Measurements from ENCODE around the gene KIT.
"Not testable (repeated sequence)": the region's sequence is repeated elsewhere in the genome, so short reads cannot be mapped to it uniquely, and the experiment has no call there.

The KIT gene

DNA sequence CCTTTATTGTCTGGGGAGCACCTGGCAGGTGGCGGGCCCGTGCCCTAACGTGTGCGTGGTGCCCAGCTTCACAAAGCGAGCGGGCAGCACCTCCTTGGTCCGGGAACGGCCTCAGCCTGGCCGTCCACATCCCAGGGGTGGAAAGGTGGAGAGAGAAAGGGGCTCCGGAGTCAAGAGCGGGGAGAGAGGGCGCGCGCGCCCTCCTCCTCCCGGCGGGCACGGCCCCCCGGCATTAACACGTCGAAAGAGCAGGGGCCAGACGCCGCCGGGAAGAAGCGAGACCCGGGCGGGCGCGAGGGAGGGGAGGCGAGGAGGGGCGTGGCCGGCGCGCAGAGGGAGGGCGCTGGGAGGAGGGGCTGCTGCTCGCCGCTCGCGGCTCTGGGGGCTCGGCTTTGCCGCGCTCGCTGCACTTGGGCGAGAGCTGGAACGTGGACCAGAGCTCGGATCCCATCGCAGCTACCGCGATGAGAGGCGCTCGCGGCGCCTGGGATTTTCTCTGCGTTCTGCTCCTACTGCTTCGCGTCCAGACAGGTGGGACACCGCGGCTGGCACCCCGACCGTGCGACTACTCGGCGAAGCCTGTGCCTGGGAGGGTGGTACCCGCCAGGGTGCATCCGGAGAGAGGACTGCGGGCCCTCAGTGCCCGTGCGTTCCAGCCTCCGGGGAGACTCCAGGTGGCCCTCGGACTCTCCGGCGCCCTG, at the start of gene KIT:
Gene KIT (plus strand): TSS at position 407 of the 701 bp plus-strand sequence. CDS start 58 bp downstream, at position 465.
- in situ Hi-C loops (cut with HindIII; ENCODE audit: low sequenced_read_pairs) = no loop called here

DNA sequence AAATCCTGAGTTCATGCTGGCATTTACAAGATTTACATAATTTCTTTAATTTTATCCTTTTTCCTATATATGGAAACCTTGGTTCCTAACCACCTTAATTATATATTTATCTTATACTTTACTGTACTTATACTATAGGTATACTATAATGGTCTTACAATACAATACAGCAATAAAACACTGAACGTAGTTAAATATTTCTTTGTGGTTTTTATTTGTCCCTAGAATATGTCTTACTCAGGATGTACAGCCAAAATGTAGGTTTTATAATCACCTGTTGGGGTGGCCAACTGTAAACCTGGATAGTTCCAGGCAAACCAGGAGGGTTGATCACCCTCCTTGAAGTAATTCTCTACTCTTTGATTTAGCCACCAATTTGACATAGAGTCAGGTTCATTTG, 48.4 kb upstream of the KIT start:
- in situ Hi-C loops (cut with HindIII; ENCODE audit: low sequenced_read_pairs) = no loop called here

DNA sequence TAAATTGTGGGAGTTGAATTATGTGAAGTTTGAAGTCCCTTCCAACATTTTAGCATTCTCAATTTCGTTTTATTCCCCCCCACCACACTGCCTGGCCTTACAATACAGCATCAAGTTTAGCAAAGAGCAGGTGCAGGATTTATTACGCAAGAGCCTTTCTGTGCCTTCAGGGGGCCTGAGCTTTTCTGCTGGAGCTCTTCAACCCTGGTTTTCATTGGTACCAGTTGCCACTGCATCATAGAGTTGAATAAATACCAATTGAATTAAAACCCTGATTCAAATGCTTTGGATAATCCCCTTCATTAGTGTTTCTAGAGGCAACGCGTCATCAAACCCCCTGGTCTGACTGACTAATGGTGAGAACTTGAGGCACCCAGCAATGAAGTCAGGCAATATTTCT, 43.6 kb upstream of the KIT start:
- in situ Hi-C loops (cut with HindIII; ENCODE audit: low sequenced_read_pairs) = no loop called here

DNA sequence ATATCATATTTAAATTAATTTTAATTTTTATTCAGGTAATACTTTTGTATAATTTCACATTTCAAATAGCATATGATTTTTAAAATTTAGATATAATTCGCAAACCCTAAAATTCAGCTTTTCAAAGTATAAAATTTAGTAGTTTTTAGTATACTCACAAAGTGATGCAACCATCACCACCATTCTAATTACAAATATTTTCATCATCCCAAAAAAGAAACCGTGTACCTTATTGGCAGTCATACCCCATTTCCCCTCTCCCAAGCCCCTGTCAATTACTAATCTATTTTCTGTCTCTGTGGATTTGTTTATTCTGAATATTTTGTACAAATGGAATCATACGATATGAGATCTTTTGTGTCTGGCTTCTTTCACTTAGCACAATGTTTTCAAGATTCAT, 37.0 kb upstream of the KIT start:
- in situ Hi-C loops (cut with HindIII; ENCODE audit: low sequenced_read_pairs) = no loop called here

DNA sequence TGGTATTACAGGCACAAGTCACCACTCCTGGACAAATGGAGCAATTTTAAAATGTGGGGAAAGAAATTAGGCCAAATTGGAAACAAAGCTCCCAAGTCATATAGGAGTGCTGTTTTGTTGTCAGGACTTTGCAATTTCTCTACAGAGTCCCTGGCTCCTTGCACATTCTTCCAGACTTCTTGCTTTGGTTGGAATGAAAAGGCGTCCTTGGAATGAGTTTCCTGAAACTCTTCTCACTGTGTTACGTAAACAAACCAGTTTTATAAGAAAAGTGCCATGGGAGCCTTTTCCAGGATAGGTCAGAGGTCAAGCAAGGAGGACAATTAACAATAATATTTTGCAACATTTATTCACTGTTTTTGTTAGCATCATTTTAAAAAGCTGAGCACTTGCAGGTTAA, 32.4 kb upstream of the KIT start:
- in situ Hi-C loops (cut with HindIII; ENCODE audit: low sequenced_read_pairs) = no loop called here

DNA sequence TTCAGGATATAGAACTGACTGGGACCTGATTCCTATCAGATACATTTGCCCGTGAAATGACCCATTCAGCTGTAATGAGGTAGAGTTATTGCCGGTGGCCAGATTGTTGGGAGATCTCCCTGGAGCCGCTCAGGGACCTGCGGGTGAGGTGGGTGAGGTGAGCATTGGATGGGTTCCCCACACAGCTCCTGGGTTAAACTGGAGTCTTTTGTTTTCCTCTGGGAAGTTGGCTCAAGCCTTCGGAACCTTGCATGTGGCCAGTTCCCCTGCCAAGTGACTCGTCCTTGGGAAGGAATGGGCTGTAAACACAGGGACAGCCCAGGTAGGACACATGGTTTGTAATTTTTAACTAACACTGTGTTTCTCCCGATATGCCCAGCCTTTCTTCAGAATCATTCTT, 31.6 kb upstream of the KIT start:
- in situ Hi-C loops (cut with HindIII; ENCODE audit: low sequenced_read_pairs) = no loop called here

DNA sequence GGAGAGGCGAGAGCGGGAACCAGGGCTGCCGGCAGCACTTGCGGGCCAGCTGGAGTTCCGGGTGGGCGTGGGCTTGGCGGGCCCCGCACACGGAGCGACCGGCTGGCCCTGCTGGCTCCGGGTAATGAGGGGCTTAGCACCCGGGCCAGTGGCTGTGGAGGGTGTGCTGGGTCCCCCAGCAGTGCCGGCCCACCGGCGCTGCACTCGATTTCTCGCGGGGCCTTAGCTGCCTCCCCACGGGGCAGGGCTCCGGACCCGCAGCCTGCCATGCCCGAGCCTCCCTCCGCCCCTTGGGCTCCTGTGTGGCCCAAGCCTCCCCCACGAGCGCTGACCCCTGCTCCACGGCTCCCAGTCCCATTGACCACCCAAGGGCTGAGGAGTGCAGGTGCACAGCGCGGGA, 25.2 kb upstream of the KIT start:
- in situ Hi-C loops (cut with HindIII; ENCODE audit: low sequenced_read_pairs) = no loop called here

DNA sequence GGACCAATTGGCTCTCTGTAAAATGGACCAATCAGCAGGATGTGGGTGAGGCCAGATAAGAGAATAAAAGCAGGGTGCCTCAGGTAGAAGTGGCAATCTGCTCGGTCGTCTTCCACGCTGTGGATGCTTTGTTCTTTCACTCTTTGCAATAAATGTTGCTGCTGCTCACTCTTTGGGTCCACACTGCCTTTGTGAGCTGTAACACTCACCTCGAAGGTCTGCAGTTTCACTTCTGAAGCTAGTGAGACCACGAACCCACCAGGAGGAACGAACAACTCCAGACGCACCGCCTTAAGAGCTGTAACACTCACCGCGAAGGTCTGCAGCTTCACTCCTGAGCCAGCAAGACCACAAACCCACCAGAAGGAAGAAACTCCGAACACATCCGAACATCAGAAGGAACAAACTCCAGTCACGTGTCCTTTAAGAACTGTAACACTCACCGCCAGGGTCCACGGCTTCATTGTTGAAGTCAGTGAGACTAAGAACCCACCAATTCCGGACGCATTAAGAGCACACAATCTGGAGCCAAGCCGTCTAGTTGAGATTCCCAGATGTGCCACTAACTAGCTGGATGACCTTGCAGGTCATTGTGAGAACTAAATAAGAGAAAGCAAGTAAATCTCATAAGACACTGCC, 24.5 kb upstream of the KIT start:
- in situ Hi-C loops (cut with HindIII; ENCODE audit: low sequenced_read_pairs) = not testable (repeated sequence)

DNA sequence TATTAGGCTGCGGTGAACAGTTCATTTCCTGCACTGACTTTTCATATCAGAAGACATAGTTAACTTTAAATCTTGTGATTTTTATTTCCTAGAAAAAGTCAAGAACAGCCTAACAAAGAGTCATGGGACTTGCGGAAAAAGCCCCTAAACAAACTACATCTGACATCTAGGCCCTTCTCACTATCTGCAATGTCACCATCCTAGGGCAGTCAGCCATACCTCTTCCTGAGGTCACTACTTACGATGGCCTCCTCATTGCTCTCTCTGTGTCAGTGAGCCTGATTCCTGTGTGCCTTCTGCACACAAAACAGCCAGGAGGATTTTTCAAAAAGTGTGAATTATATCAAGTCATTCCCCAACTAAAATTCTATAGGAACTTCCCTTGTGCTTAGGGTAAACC, 22.4 kb upstream of the KIT start:
- in situ Hi-C loops (cut with HindIII; ENCODE audit: low sequenced_read_pairs) = no loop called here

DNA sequence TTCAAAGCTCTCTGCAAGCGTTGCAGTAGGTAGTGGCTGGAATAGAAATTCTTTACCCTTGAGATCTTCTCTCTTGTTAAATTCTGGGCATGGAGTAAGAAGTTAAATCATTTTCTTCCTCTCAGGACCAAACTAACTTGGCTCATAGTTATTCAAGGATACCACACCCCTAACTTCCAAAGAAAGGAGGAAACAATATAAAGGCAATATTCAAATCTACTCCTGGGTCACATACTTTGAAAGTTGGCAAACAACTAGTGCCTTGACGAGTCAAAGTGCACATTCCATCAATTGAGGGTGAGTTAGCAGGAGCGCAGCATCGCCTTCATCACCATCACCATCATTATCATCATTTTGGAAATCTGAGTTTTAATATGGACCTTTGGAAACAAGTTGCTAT, 20.4 kb upstream of the KIT start:
- in situ Hi-C loops (cut with HindIII; ENCODE audit: low sequenced_read_pairs) = no loop called here

DNA sequence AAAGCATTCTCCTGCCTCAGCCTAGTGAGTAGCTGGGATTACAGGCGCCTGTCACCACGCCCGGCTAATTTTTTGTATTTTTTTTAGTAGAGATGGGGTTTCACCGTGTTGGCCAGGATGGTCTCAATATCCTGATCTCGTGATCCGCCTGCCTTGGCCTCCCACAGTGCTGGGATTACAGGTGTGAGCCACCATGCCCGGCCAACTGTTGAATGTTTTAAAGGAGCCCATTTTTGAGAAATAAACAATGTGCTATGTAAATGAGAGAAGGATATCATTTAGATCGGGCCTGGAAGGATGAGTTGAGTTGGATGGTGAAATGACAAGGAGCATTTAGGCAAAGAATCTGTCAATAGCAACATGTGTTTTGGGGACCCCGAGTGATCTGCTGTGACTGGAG, 16.7 kb upstream of the KIT start:
- in situ Hi-C loops (cut with HindIII; ENCODE audit: low sequenced_read_pairs) = not testable (repeated sequence)

DNA sequence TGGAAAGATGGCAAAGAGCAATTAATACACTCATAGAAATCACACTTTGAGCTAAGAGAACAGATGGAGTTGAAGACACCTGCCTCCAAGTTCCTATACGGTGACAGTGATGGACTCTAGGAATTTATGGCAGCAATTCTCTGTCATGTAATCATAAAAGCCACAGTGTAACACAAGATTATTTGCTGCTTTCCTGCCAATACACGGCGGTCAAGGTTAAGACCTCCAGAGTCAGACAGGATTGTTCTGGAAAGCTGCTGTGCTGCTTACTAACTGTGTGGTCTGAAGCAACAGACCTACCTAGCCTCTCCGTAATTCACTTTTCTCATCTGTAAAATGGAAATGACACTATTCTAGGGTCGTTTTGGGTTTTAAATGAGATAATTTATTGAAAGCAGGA, 14.6 kb upstream of the KIT start:
- in situ Hi-C loops (cut with HindIII; ENCODE audit: low sequenced_read_pairs) = no loop called here

DNA sequence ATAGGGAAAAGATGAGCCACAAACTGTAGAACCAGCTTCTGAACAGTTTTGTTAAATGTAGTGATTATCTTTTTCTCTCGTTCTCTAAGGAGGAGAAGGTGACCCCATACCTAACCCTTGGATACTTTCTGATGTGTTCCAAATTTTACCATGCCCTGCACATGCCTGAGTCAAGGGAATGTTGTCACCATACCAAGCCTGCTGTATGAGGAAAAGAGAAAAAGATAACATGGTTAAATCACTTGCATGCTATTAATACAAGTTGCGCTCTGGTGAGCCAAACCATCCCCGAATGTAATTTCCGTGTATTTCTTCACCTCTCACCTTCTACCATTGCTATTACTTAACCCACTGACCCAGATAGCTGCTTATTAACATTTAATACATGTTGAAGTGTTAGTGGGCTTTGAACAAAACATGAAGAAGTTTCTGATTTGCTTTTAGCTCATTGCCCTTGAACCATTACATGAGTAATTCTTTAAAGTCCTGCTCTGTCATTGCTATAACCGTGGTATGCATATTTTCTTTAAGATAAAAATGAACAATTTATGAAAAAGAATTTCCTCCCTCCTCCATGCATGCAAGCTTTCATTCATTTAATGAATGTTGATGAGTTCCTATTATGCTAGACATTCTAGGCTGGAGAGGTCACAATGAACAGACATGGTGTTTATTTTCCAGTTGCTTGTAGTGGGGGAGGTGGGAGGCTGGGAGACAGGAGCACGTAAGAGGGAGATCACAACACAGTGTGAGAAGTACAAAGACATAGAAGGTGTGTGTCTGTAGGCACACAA, 13.6 kb upstream of the KIT start:
- in situ Hi-C loops (cut with HindIII; ENCODE audit: low sequenced_read_pairs) = no loop called here

DNA sequence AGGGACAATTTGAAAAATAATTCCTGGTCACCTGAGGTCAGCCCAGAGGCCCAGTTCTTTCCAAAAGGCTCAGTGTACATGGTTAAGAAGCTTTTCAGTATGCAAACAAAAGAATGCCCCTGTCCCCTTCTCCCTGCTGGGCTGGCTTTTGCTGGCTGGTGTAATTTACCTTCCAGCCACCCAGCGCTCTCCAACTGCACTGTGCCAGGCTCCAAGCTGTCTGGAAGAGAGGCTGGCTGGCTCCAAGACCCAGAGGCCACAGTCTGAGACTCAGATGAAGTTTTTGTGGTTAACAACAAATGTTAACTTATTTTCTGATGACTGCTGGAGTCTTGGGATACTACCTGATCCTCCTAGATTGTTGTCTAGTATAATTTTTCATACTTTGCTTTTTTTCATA, 11.9 kb upstream of the KIT start:
- in situ Hi-C loops (cut with HindIII; ENCODE audit: low sequenced_read_pairs) = no loop called here

DNA sequence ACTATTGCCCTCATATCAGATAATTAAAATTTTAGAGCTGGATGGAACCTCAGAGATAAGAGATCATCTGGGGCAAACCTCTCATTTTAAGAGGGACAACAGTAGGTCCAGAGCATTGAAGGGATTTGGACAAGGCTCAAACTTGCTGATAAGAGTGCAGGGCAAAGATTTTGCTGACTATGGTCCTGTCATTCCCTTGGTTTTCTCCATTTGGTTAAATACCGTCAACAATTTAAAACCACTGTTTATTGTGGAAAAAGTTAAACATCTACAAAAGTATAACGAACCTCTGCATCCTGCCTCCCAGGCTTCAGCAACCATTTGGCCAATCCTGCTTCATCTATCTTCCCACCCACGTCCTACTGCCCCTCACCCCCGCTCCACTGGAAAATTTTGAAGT, 10.7 kb upstream of the KIT start:
- in situ Hi-C loops (cut with HindIII; ENCODE audit: low sequenced_read_pairs) = no loop called here

DNA sequence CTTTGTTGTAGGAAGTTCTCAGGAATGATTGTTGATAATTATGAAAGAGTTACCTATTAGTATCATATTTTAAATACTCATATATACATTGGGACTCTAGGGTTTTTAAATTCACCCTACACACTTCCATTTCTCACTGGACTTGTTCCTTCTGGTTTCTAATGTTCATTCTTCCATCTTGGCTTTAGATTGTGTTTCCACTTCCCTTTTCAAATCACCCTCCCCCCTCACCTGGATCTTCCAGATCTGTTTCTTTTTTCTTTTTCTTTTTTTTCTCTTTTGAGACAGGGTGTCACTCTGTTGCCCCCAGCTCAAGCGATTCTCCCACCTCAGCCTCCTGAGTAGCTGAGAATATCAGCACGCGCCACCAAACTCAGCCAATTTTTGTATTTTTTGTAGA, 6.7 kb upstream of the KIT start:
- in situ Hi-C loops (cut with HindIII; ENCODE audit: low sequenced_read_pairs) = no loop called here

DNA sequence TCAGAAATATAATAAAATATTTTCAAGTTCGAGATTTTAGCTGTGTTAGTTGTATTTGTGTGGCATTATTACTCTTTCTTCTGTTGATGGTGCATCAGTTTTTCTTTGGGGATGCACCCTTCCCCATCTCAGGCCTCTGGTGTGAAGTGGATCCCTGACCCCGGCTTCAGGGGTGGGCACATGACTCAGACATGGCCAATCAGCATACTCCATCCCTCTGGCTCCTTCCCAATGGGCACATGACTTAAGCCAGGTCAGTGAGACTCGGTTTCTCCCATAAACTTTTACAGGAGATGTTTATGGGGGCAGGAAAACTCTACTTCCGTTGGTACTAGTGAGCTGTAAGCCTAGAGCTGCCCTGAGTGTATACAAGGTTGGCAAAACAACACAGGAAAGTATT, 3.0 kb upstream of the KIT start:
- in situ Hi-C loops (cut with HindIII; ENCODE audit: low sequenced_read_pairs) = no loop called here

DNA sequence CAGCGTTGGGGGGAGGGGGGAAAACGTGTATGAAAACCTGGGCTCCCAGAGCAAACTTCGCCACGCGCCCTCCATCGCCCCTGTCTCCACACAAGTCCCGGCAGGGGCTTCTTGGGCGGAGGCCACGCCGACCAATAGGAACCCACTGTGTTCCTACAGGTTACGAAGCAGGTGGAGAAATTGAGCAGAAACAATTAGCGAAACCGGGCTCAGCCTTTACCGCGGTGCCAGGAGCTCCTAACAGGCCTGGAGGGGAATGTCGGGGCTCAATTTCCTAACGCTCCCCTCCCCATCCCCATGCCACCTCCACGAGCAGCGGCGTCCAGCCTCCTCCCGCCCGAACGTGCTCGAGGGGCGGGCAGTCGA, 589 bp upstream of the KIT start:
- in situ Hi-C loops (cut with HindIII; ENCODE audit: low sequenced_read_pairs) = no loop called here

DNA sequence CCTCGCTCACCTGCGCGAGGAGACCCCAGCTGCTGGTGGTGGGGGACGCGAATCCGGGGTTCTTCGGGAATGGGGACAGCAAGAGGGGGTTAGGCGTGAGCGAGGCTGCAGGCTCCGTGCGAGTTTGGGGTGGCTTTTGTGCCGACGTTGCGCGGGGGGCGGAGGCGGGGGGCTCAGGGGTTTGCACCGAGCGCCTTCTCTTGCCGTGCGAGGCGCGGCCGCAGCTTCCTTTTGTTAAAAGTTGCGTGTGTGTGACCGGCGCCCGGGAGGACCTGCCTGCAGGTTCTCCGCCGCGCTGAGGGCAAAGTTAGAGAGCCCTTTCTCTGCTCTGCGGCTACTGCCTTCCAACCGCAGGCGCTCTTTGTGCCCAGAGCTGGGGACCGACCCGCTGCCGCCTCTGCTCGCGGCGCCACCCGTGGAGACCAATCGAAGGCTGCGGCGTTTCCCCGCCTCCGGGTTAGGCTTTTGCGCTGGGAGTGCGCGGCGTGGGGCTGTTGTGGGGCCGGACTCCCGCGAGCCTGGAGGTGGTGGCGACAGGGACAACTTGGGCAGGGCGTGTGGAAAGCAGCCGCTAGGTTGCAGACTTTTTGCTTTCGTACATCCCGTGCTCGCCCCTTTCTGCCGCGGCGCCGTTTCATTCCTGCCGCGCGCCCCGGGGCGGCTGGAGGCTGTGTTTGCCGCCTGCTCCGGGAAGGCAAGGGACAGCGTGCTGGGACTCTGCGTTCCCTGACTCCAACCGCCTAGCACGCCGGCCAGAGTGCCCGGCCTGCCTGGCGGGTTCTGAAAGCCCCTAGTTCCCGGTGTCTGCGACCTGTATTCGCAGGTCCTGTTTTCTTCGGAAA, 716 bp downstream of the KIT start:
- in situ Hi-C loops (cut with HindIII; ENCODE audit: low sequenced_read_pairs) = no loop called here

DNA sequence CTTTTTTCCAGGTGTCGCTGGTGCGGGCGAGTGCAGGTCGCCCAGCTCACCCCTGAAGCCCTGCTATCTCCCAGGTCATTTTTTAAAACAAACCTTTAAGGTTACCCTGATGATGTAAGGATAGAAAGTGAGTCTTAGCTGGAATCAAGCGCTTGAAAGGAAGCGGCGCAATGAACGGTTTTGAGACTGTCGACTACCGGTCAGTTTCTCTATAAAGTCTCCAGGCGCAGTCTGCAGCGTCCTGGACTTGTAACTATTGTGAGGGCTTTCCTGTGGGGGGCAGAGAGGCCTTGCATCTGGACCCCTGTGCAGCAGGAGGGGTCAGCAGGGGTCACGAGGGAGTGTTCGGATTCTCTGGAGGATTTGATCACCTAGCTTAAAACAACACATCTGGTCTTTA, 1.6 kb downstream of the KIT start:
- in situ Hi-C loops (cut with HindIII; ENCODE audit: low sequenced_read_pairs) = no loop called here

Measured in DLD1 (cell line).